Stimulated activated CD4-positive, alpha-beta T cell treated with anti-CD3 and anti-CD28 coated beads, Interleukin-15, amount 100 ng/mL, for 48 hours (primary cell): Measurements from ENCODE around the gene NIPA2.
"Not testable (repeated sequence)": the region's sequence is repeated elsewhere in the genome, so short reads cannot be mapped to it uniquely, and the experiment has no call there.

Experiments used
- DNase-seq, 2 donors: peaks; one replicate each; pipeline ENCODE4 v3.0.0-alpha.2; 2020; ENCODE audit warnings: low read depth in 2 of 2

The NIPA2 gene

GRCh38 chr15:22838292-22839042 lies at the start of gene NIPA2:
Gene NIPA2, plus strand, starts transcription at chr15:22838666. Its CDS starts 13,066 bp downstream, at chr15:22851732.
- DNase-seq, result peak; percentile 96 to 97

GRCh38 chr15:22794063-22794462 lies 44.4 kb upstream of the NIPA2 start:
- DNase-seq, result no peak

DNA sequence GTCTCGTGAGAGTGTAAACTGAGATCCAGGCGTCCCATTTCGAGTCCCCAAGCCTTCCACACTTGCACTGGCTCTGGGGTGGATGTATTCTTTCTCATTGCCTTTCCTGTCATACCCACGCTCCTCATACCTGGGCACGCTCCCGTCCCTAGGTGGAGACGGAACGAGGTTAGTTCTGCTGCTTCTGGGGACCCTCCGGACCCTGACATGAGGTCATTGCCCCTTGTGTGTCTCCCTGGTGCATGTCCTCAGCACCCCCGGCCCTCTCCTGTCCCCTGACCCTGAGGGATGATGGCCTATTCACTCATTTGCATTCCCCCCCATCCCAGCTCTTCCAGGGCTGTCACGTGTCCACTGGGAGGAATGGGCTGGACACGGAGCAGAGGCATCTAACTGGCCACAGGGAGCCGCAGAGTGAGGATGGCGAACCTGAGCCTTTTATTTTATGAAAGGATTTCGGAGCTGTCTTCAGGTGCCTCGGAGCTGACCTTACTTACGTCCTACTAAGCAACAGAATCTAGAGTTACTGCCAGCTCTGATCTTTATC lies 43.8 kb upstream of the NIPA2 start:
- no peak for DNase-seq

DNA sequence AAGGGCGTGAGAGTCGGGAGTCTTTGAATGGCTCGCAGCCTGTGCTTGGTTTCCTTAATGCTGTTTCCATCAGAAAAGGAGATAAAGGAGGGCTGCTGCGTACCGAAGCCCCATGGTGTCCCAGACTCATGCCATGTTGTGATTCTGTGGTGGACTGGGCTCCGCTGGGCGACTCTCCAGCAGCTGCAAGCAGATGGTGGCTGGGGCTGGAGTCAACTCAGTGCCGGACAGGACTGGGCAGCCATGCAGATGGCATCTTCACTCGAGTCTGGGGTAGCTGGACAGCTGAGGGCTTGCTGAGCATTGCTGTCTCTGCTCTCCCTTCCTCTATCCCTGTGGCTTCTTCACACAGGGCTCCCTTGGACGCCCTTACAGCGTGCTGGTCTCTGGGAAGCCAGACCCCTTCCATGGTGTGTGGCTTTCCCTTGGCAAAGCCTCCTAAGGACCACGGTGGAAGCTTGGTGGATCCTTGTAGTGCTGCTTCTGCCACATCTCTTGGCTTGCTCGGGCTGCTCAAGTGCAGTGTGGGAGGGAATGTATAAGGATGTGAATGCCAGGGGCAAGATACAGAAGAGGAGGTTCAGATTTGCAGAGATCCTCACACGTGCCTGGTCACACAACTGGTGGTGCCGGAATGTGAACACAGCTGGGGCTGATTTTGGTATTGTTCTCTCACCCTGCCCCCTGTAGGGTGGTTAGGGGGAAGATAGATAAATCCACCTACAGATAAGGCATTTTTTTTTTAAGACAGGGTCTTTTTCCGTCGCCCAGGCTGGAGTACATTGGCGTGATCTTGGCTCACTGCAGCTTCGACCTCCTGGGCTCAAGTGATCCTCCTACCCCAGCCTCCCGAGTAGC lies 43.0 kb upstream of the NIPA2 start:
- DNase-seq, result no peak

DNA sequence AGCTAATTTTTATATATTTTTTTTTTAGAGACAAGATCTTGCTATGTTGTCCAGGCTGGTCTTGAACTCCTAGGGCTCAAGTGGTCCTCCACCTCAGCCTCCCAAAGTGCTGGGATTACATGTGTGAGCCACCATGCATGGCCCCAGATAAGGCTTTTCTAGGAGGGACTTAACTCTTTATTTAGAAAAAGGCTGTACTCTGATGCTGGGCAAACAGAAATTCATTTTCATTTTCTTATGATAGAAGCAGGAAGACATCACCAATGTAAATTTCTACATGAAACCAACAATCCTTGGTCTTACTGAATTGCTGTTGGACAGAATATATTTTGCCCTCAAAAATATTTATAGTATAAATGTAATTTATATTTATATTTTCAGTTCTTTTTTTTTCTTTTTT lies 42.4 kb upstream of the NIPA2 start:
- no peak for DNase-seq

- no peak for DNase-seq
Observed at GRCh38 chr15:22799902-22800301, 38.6 kb upstream of the NIPA2 start.

DNA sequence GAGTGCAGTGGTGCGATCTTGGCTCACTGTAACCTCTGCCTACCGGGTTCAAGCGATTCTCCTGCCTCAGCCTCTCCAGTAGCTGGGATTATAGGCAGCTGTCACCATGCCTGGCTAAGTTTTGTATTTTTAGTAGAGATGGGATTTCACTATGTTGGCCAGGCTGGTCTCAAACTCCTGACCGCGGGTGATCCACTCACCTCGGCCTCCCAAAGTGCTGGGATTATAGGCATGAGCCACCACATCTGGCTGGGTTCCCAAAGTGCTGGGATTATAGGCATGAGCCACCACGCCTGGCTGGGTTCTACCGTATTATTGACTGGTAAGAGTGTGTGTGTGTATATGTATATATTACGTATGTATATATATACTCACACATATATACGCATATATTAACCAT lies 35.5 kb upstream of the NIPA2 start:
- not testable (repeated sequence) for DNase-seq

GRCh38 chr15:22806156-22806555 lies 32.3 kb upstream of the NIPA2 start:
- no peak for DNase-seq

DNA sequence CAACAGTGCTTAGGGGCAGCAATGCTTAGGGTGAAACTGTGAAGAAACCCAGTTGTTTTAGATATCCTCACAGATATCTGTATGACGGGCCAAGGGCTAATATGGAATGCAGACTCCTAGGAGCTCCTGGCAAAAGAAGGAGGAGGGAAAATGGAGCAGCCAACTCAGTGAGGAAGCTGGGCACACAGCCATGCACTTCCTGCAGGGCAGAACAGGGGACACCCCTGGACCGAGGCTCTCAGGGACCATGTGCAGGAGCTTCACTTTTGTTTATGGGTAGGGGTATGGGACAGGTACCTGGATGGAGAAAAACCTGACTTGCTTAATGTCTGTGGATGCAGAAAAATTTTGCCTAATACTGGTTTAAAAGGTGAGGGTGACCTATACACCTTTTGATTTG lies 31.8 kb upstream of the NIPA2 start:
- DNase-seq, result no peak

GRCh38 chr15:22807831-22808230 lies 30.6 kb upstream of the NIPA2 start:
- DNase-seq, result not testable (repeated sequence)

DNA sequence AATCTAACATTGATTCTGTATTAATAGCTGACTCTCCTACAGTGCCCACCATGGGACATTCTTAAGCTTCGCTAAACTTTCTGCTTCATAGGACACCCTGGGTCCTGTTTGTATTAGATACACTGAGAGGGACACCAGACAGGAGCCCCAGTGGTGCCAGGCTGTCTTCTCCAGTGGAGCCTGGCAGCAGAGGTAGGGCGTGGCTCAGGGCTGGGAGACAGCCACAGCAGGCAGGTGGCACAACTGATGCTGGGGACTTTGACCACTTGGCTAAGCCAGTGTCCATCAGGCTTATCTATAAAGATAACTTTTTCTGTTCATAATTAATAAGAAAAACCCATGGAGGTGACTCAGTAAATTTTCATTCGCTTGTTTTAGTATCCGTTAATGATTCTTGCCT lies 30.2 kb upstream of the NIPA2 start:
- DNase-seq, result no peak

GRCh38 chr15:22808761-22809280 lies 29.6 kb upstream of the NIPA2 start:
- no peak for DNase-seq

DNA sequence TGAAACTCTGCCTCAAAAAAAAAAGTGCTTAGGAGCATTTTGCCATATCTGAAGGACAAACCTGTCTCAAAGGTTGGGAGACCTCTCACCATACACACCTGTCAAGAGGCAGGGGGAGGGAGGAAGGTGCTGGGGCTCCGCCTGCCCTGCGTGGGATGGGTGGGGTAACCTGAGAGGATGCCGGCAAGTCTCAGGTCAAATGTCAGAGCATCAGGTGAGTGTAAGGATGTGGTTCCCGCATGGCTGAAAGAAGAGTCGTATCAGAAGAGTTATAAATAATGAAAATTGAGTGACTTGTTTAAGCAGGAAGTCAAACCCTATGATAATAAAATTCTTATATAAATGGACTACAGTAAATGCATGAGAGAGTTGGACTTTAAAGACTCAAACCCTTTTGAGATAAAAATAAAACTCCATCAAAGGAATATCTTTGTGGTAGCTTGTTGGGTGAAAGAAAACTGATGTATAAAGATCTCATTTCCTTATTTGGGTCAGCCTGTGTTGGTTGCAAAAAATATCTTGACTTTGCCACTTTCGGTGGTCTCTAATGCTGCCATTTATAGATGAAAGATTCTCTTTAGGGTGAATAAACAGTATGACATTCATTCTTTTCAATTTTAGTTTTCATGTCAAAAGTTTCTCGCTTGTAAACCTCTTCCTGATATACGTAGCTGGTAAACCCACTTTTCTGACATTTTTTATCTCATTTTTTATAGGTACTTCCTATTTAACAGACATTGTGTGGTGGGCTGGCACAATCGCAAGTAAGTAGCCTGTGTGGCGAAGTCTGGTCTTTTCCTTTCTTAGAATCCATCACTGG lies 28.2 kb upstream of the NIPA2 start:
- no peak for DNase-seq

GRCh38 chr15:22810853-22811338 lies 27.6 kb upstream of the NIPA2 start:
- no peak for DNase-seq

DNA sequence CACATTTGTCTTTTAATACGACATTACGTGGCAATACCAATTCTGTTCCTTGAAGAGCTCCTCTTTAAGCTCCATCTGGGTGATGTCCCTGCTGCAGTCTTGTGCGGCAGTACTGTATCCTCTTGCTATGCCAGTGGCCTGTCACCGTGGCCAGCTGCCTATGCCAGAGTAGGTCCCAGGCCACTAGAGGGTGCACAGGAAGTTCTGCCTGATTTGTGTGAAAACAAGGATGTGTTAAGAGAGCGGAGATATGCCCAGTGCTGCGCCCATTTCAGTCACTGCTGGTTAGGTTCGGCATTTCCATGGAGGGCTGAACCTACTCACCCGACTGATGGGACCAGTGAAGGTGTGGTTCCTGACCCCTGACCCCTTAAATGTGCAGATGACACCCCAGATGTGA lies 26.8 kb upstream of the NIPA2 start:
- no peak for DNase-seq

DNA sequence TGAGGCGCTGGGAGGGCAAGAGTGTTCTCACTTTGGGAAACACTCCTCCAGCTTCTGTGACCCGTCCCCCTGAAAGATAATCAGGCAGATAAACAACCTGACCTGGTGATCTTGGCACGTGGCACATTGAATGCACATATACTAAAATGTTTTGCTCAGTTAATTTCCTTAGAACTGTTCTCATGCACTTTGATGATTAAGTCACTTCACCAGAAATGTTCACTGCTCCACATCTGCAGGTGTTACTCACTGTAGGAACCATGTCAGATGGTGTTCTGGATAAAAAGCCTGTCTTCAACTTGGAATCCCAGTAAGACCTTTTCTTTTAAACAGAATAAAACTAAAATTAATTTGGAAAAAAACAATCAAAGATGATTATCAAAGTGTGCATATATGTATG lies 24.6 kb upstream of the NIPA2 start:
- DNase-seq, result no peak

GRCh38 chr15:22815766-22816165 lies 22.7 kb upstream of the NIPA2 start:
- no peak for DNase-seq

GRCh38 chr15:22819651-22820050 lies 18.8 kb upstream of the NIPA2 start:
- no peak for DNase-seq

GRCh38 chr15:22823495-22824128 lies 14.9 kb upstream of the NIPA2 start:
- no peak for DNase-seq

GRCh38 chr15:22827125-22827524 lies 11.3 kb upstream of the NIPA2 start:
- DNase-seq, result no peak

DNA sequence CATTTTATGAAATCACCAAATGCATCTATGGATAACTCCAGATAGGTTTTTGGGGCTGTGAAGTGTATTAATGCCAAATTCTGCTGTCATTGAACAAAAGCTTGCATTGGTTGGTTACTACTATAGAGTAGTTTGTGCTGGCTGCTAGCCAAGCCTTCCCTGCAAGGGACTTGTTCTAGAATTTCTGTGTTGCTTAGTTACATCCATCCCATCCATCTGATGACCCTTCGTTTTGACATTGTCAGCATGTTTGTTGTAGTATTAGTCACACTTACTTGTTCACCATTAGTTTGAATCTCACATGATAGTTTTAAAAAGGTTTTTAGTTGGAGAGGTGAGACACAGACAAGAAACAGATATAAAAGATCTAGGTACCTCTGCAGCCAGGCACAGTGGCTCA lies 7.0 kb upstream of the NIPA2 start:
- DNase-seq, result no peak
